ENCODE results near the gene SLC39A7. TPM values are rescaled to one million over a fixed set of nuclear protein-coding genes. Genes with fewer than 3 reads are reported as not detected.

SLC39A7 gene
- total RNA-seq, 1 experiment from 2014 or later, result 119 TPM

DNA sequence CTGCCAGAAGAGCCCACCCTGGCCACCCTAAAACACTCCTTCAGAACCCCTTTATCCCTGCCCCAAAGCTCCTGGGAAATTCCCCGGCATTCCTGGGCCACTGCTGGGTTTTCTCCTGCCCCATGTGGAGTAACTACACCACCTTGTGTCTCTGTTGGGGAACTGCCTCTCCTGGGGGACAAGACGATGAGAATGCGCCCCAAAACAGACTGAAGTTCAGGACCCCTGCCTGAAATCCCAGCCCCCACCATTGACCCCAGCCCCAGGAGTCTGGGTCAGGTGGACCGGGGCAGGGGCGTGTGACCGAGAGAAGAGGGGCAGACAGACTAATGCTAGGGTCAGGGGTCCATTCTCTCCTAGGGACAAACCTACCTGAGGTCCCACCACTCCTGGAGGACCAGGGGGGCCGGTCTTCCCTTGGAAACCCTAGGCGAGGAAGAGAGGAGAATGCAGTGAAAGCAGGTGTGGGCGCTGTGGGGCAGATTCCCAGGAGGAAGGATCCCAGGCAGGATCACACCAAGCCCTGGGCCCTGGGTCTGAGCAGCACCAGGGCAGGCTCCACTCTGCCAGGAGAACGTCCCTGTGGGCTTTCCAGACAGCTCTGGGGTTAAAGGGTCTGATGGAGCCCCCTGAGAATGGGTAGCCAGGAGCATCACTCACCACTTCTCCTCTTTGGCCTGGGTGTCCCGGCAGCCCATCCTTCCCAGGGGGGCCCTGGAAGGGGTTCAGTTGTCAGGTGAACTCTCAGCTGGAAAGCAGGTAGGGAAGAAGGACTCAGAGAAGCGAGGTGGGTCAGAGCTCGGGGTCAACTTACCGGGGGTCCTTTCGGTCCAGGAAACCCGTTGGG lies 27.8 kb upstream of the SLC39A7 start:
- CTCF ChIA-PET, result interaction anchor here (1.2 kb wide), 2 partner anchors 12 to 240 kb away, joined by 3 to 13 read pairs; no protein-coding TSS in a partner anchor
- TF ChIP-seq EZH2 (IDR thresholded peaks at IDR 0.05; ENCODE audit: borderline replicate concordance, low read depth, low read length, poor library complexity, severe bottlenecking) (no peak), CTCF (conservative IDR thresholded peaks at IDR 0.05; ENCODE audit: low read depth, low read length) (peak; percentile 59)
- no TSS peak for BruUV-seq (replicated peaks)
- Histone ChIP-seq H3K27me3 (replicated peaks; ENCODE audit: insufficient read depth, low read depth, low read length, poor library complexity) (no peaks in the 10 kb centered on the region), H3K4me3 (ENCODE audit: low read depth, low read length, poor library complexity, severe bottlenecking) (no peak overlapping the region), H3K27ac (ENCODE audit: low read depth, low read length, poor library complexity, severe bottlenecking) (no peak overlapping the region), H3K4me1 (ENCODE audit: insufficient read depth, low read length, poor library complexity, severe bottlenecking) (no peaks in the 10 kb centered on the region), H3K36me3 (ENCODE audit: insufficient read depth, low read length, poor library complexity, severe bottlenecking) (no peaks in the 10 kb centered on the region), H3K9me3 (ENCODE audit: low read depth, low read length, poor library complexity, severe bottlenecking) (no peaks in the 10 kb centered on the region)
- intact Hi-C loops (cut with micrococcal nuclease; ENCODE audit: unreplicated experiment), result no loop called here
- POLR2A ChIA-PET (ENCODE audit: low non-redundant PET), result no interaction called here
- peak; percentile 37 for DNase-seq (ENCODE audit: low spot score)

DNA sequence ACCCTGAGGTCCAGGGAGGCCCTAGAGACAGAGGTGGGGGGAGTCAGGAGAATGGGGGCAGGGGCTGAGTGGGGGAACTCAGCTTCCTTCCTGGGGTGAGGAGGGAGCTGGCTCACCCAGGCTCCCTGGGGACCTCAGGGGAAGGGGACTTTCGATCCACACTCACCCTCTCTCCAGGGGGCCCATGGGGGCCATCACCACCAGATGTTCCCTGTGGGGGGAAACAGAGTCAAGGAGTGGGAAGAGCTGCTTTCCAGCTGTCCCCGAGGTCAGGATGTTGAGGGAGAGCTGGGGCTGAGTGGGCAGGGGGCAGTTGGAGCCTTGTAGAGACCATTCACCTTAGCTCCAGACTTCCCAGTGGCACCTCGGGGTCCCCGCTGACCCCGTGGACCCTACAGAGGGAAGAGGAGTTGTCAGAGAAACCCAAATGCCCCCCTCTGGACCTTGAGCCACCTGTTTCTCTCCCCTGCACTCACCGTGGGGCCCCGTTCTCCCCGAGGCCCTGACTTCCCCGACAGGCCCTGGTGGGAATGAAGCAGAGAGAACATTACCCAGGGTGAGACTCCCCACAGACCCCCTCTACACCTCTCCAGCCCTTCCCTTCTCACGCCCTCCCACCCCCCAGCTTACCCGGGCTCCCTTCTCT lies 27.0 kb upstream of the SLC39A7 start:
- Histone ChIP-seq H3K4me3 (ENCODE audit: low read depth, low read length, poor library complexity, severe bottlenecking) (no peak overlapping the region), H3K27ac (ENCODE audit: low read depth, low read length, poor library complexity, severe bottlenecking) (no peak overlapping the region), H3K36me3 (ENCODE audit: insufficient read depth, low read length, poor library complexity, severe bottlenecking) (no peaks in the 10 kb centered on the region), H3K4me1 (ENCODE audit: insufficient read depth, low read length, poor library complexity, severe bottlenecking) (no peaks in the 10 kb centered on the region), H3K27me3 (replicated peaks; ENCODE audit: insufficient read depth, low read depth, low read length, poor library complexity) (no peaks in the 10 kb centered on the region), H3K9me3 (ENCODE audit: low read depth, low read length, poor library complexity, severe bottlenecking) (no peaks in the 10 kb centered on the region)
- no peak for DNase-seq (ENCODE audit: low spot score)
- intact Hi-C loops (cut with micrococcal nuclease; ENCODE audit: unreplicated experiment), result no loop called here
- ChIA-PET CTCF (interaction anchor here (1.2 kb wide), 1 partner anchor 241 kb away, joined by 3 read pairs; no protein-coding TSS in a partner anchor), POLR2A (ENCODE audit: low non-redundant PET) (no interaction called here)
- no peak for TF ChIP-seq EZH2 (IDR thresholded peaks at IDR 0.05; ENCODE audit: borderline replicate concordance, low read depth, low read length, poor library complexity, severe bottlenecking)
- no peak for TF ChIP-seq CTCF (conservative IDR thresholded peaks at IDR 0.05; ENCODE audit: low read depth, low read length)
- BruUV-seq (replicated peaks), result no TSS peak

DNA sequence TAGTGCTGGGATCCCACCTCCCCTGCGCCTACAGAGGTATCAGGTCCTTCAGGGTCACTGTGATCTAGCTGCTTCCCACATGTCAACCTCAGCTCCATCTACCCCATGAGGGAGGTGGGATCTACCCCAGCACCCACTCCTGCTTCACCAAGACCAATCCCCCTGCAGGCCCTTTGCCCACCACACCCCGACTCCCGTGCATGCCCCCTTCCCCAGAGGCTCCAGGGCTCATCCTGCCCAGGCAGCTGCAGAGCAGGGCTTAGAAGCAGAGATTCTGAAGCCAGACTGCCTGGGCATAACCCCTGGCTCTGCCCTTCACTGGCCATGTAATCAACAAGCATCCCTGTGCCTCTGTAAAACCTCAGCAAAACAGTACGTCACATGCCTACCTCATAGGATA lies 25.9 kb upstream of the SLC39A7 start:
- ChIA-PET POLR2A (ENCODE audit: low non-redundant PET) (no interaction called here), CTCF (interaction anchor here (0.6 kb wide), 2 partner anchors 47 to 190 kb away, joined by 4 to 5 read pairs; no protein-coding TSS in a partner anchor)
- Histone ChIP-seq H3K36me3 (ENCODE audit: insufficient read depth, low read length, poor library complexity, severe bottlenecking) (no peaks in the 10 kb centered on the region), H3K4me1 (ENCODE audit: insufficient read depth, low read length, poor library complexity, severe bottlenecking) (no peaks in the 10 kb centered on the region), H3K9me3 (ENCODE audit: low read depth, low read length, poor library complexity, severe bottlenecking) (no peaks in the 10 kb centered on the region), H3K4me3 (ENCODE audit: low read depth, low read length, poor library complexity, severe bottlenecking) (no peak overlapping the region), H3K27ac (ENCODE audit: low read depth, low read length, poor library complexity, severe bottlenecking) (no peak overlapping the region), H3K27me3 (replicated peaks; ENCODE audit: insufficient read depth, low read depth, low read length, poor library complexity) (no peaks in the 10 kb centered on the region)
- intact Hi-C loops (cut with micrococcal nuclease; ENCODE audit: unreplicated experiment), result no loop called here
- no peak for TF ChIP-seq CTCF (conservative IDR thresholded peaks at IDR 0.05; ENCODE audit: low read depth, low read length)
- TF ChIP-seq EZH2 (IDR thresholded peaks at IDR 0.05; ENCODE audit: borderline replicate concordance, low read depth, low read length, poor library complexity, severe bottlenecking), result no peak
- BruUV-seq (replicated peaks), result no TSS peak
- DNase-seq (ENCODE audit: low spot score), result no peak
